GM19238 (cell line): ENCODE data around the gene HELQ.
"Not testable (repeated sequence)": the region's sequence is repeated elsewhere in the genome, so short reads cannot be mapped to it uniquely, and the experiment has no call there.

Experiments used
- DNase-seq: peaks from one replicate; pipeline ENCODE4 v3.0.0; 2011; ENCODE audit warnings: low spot score; ENCODE audit not compliant: insufficient read length

The HELQ gene

DNA sequence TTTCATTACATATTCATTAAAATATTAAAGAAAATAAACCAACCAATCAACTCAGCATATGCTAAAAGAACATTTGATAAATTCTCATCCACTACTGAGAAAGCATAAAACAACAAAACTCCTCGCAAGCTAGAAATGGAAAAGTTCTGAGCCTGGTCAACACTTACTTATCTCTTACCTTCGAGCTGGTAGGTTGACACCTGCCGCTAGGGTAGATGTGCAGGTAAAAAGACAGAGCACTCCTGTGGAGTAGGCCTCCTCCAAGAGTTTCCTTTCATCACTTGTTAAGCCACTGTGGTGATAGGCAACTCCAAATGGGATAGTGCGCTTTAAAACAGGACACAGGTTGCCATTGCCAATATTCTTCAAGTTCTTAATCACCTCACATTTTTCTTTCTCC is 18.9 kb downstream of the HELQ start:
- no peak for DNase-seq

DNA sequence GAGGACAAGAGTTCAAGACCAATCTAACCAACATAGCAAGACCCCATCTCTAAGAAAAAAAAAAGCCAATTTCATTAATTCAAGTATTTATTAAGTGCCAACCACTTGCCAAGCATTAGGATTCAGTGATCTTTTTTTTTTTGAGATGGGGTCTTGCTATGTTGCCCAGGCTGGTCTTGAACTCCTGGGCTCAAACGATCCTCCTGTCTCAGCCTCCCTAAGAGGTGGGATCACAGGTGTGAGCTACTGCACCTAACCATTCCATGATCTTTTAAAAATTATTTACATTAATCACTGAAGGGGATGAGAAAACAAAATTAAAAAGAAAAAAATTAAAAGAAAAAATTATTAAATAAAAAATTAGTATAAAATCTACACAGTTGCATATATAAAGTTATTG is 24.4 kb downstream of the HELQ start:
- no peak for DNase-seq

DNA sequence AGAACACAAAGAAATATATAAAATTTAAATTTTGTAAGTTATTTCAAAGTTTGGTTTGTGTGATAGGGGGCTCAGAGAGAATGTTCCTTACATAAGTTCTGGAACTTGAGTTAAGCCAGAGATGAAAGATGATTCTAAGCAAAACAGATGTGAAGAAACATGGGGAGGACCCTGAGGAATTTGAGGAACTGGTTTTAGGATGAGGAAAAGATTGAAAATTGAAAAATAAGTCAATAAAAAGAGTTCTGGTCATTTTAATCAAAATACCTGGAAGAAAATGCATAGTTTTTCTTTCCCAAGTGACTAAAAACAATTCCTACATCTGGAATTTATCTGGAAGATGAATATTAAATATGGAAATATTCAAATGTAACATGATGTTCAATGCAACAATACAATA is 37.4 kb downstream of the HELQ start:
- DNase-seq, result no peak

DNA sequence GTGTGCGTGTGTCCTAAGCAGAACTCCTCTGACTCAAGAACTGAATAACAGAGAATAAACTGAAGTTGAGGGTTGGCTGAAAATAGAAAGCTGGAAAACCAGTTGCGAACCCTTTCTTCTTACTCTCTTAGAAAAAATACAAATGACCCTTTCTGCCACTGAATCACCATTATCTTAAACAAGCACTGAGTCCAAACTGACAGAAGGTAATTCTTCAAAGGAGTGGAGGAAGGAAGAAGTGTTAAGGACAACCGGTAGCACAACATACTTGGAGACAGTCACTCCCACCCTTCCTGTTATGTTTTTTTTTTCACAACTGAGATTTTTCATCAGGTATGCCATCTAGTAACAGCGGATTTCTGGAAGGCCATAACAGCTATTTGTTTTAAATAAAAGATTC is 38.1 kb downstream of the HELQ start:
- no peak for DNase-seq

GRCh38 chr4:83413676-83414075 is 41.9 kb downstream of the HELQ start:
- no peak for DNase-seq

- DNase-seq, result no peak
Observed at GRCh38 chr4:83408908-83409307, 46.7 kb downstream of the HELQ start.

- DNase-seq, result no peak
Observed at GRCh38 chr4:83405844-83406816, 49.5 kb downstream of the HELQ start.

DNA sequence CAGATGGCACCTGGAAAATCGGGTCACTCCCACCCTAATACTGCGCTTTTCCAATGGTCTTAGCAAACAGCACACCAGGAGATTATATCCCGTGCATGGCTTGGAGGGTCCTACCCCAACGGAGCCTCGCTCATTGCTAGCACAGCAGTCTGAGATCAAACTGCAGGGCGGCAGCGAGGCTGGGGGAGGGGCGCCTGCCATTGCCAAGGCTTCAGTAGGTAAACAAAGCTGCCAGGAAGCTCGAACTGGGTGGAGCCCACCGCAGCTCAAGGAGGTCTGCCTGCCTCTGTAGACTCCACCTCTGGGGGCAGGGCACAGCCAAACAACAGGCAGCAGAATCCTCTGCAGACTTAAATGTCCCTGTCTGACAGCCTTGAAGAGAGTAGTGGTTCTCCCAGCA is 57.5 kb downstream of the HELQ start:
- not testable (repeated sequence) for DNase-seq

GRCh38 chr4:83393908-83394307 is 61.7 kb downstream of the HELQ start:
- no peak for DNase-seq

DNA sequence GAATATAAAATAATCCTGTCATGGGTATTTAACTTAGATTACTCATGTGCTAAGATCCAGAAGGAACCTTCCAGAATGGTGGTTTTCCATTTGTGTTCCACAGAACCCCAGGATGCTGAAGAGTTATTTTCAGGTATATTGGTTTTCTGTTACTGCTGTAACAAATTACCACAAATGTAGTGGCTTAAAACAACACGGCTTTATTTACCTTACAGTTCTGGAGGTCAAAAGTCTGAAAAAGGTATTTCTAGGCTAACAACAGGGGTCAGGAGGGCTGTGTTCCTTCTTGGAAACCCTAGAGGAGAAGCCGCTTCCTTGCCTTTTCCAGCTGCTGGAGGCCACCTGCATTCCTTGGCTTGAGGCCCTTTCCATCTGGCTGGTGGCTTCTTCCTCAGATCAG is 63.1 kb downstream of the HELQ start:
- DNase-seq, result no peak

DNA sequence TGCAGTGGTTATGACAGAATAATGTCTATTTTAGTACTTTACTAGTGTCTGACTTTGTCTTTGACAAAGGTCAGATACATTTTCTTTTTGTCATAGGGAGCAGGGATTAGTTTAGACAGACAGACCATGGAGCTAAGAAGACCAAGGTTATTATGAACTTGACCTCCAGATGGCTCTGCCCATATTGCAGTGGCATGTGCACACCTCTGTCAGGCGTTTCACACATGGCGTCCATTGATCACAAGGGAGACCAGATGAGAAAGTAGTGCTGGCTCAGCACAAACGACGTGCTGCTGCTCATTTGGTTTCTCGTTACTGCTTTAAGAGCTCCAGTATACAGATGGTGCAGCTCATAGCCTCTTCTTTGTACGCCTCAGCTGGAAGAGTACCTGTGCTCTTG is 64.7 kb downstream of the HELQ start:
- no peak for DNase-seq

GRCh38 chr4:83389756-83390505 is 65.7 kb downstream of the HELQ start:
- DNase-seq, result no peak

GRCh38 chr4:83389037-83389720 is 66.4 kb downstream of the HELQ start:
- DNase-seq, result no peak

DNA sequence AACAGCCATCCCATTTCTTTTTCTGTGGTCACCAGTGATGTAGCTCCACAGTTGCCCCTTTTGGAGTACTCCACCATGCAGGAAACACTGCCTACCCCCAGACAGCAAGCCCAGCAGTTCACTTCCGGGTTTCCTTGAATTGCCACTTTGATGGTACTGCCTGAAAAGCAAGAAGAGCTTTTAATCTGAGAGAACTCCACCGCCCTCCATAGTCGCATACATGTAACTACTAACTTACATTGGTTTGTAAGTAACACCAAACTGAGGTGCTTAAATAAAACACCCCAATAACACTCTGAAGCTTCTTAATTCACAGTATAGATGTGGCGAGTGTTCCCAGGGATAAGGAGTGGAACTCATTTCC is 67.3 kb downstream of the HELQ start:
- DNase-seq, result no peak

DNA sequence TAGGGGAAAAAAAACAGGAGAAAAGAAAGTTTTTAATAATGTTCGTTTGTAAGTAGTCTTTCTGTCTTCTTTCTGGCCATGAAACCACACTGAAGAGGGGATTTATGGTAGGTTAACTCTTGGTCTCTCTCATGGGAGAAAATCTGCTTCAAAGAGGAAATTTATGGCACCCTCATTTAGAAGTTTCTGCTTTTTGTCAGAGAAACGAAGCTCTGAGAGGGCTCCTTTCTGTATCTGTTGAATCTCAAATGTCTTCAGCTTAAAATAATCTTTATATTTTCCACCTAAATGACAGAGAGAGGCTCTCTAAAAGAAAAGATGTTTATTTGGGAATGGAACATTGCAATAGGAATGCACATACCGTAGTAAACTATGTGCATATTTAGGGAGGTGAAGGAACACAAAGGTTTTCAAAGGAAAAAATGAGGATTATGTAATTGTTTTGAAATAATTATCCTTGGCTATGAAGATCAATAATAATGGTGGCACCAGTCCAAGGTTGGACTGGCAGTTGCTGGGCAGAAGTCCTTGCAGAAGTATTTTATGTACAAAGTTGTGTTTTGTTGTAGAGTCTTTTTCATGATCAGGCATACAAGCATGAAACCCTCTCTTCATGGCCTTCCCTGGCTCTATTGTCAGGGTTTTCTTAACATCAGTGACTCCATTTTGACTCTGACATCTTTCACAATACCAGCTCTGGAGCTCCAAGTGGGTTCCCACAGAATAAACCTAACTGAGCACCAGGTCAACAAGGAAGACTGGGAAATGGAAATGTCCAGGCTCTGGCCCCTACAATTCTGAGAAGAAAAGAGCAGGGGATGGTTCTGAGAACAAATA is 67.9 kb downstream of the HELQ start:
- DNase-seq, result no peak

GRCh38 chr4:83387012-83387411 is 68.6 kb downstream of the HELQ start:
- DNase-seq, result no peak

- no peak for DNase-seq
Observed at GRCh38 chr4:83382850-83383249, 72.8 kb downstream of the HELQ start.

- no peak for DNase-seq
Observed at GRCh38 chr4:83381173-83381572, 74.5 kb downstream of the HELQ start.

DNA sequence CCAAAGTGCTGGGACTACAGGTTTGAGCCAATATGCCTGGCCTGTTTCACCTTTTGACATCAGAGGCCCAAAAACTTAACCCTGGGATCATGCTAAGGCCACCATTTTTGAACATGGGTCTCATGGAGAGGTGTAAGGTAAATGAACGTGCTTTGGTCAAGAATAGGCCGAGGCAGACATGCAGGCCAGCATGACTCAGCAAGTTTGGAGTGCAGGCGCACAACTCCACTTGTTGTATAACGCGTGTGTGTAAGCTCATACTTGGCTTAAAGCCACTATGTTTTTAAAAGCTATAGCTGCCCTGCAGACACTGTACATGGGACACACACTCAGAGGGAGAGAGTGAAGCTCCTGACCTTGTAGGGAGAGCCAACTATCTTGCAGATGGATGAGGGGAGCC is 77.2 kb downstream of the HELQ start:
- DNase-seq, result no peak

DNA sequence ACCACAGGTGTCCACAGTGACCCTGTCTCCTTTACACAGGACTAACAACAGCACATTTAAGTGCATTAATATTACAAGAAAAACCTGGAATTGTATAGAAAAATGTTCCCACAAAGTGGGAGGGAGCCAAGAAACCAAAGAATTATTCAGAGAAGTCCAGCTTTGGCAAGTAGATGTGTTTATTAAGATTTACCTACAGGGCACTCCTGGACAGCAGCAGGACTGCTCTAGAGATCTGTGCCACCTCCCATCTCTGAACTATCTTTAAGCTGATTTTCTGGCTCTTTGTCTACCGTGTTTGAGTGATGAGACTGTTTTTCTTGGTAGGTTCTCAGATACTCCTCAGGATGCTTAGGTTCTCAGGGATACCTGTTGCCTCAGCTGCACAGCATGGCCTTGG is 82.7 kb downstream of the HELQ start:
- no peak for DNase-seq

DNA sequence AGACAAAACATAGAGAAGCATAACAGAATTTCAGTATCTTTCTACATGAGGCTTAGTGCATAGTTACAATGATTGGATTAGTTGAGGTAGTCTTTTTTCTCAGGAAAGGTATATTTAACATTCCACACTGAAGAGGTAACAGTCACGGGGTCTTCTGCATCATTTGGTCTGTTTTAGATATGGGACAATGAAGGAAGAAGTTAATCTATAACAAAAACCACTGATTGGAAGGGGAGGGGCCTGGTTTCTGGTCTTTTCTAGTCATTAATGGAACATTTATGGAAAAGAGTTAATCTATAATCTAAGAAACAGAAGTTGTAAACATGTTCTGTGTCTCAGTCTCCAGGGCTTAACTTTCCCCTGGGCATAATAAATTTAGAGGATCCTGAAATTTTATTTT is 83.7 kb downstream of the HELQ start:
- no peak for DNase-seq
